Thoracic aorta (tissue), 2 donors: ENCODE data around the gene ERVH48-1. TPM values are rescaled to one million over a fixed set of nuclear protein-coding genes. Genes with fewer than 3 reads are reported as not detected.
"Not testable (repeated sequence)": the region's sequence is repeated elsewhere in the genome, so short reads cannot be mapped to it uniquely, and the experiment has no call there.

Source experiments
- ATAC-seq: fragments of 150-250 bp; one replicate; pipeline ENCODE4 v1.8.0; 2017; ENCODE audit warnings: low read depth; ENCODE audit not compliant: insufficient number of reproducible peaks, low FRiP score
- DNase-seq: peaks from one replicate; pipeline ENCODE4 v3.0.0-alpha.2; 2020; ENCODE audit warnings: low spot score
- H3K27ac ChIP-seq, 2 donors: fragments of 200-600 bp; sonication (generic); 1 replicate in 1 of 2; 2 replicates in 1 of 2; pipeline ENCODE4 v1.5.1; 2016; ENCODE audit warnings: mild to moderate bottlenecking in 2 of 2, moderate library complexity in 2 of 2
- H3K27me3 ChIP-seq: fragments of 200-600 bp; sonication (generic); replicated peaks from 2 replicates; pipeline ENCODE4 v1.6.0; 2016; ENCODE audit warnings: mild to moderate bottlenecking; ENCODE audit not compliant: insufficient read depth
- H3K36me3 ChIP-seq: fragments of 200-600 bp; sonication (generic); one replicate; pipeline ENCODE4 v1.5.1; 2016
- H3K4me1 ChIP-seq, 2 donors: fragments of 200-600 bp; sonication (generic); 1 replicate in 1 of 2; 2 replicates in 1 of 2; pipeline versions ENCODE4 v1.5.1 to v1.6.0; 2016; ENCODE audit warnings: low read depth in 2 of 2, mild to moderate bottlenecking in 1 of 2; ENCODE audit not compliant: control insufficient read depth in 1 of 2
- H3K4me3 ChIP-seq: fragments of 200-600 bp; sonication (generic); 2 replicates; pipeline ENCODE4 v1.5.1; 2016; ENCODE audit warnings: mild to moderate bottlenecking
- H3K9me3 ChIP-seq: fragments of 200-600 bp; sonication (generic); 2 replicates; pipeline ENCODE4 v1.5.1; 2016
- total RNA-seq, 2 donors: library from RNA; depleted of rRNA; stranded (reverse); fragments of >200 nt; gene quantifications; one replicate each; pipeline versions ENCODE4 v1.1.0 to v1.2.3, GENCODE V29; 2016
- TF ChIP-seq, protein P1 (sequence below): fragments of 200-600 bp; sonication (generic); IDR thresholded peaks from one replicate; pipeline ENCODE4 v1.5.1; 2019; ENCODE audit warnings: antibody characterized with exemption

Gene ERVH48-1
- total RNA-seq, 2 donors from 2014 or later, result not detected

DNA sequence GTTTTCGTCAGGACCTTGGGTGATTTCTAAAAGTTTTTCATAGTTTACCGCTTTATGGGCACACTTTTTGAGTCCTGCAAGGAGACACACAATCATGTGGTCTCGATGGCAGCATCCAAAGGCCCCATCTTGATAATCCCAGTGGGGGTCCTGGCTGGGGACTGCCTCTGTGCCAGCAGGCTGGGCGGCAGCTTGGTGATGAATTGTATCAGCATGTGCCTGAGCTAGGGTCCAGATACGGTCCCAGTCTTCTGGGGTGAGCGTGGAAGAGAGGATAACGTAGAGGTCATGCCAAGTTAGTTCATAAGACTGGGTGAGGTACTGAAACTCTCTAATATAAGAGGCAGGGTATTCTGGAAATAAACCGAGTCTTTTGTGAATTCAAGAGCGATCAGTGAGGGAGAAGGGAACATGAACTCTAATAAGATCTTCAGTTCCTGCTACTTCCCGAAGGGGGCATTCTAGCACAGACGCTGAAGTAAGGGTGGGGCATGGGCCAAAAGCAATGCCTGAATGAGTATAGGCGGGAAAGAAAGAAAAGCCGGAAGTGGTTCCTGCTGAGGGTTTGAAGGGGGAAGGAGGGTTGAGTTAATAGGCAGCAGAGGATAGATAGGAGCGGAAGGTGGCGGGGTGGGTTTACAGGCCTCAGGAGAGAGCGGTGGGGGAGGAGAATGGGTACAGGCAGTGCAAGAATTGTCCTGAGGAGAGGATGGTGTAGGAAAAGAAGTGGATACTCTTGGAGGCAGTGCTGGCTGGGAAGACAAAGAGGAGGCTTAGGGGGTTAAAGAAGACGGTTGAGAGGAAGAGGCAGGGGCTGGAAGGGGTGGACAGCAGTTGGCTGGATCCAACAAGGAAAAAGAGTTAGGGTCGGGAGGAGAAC lies 1.6 kb downstream of the ERVH48-1 start:
- H3K4me1 ChIP-seq, result peaks cover 0 to 4% of the 10 kb centered on the region in 2 donors
- TF ChIP-seq, protein P1, sequence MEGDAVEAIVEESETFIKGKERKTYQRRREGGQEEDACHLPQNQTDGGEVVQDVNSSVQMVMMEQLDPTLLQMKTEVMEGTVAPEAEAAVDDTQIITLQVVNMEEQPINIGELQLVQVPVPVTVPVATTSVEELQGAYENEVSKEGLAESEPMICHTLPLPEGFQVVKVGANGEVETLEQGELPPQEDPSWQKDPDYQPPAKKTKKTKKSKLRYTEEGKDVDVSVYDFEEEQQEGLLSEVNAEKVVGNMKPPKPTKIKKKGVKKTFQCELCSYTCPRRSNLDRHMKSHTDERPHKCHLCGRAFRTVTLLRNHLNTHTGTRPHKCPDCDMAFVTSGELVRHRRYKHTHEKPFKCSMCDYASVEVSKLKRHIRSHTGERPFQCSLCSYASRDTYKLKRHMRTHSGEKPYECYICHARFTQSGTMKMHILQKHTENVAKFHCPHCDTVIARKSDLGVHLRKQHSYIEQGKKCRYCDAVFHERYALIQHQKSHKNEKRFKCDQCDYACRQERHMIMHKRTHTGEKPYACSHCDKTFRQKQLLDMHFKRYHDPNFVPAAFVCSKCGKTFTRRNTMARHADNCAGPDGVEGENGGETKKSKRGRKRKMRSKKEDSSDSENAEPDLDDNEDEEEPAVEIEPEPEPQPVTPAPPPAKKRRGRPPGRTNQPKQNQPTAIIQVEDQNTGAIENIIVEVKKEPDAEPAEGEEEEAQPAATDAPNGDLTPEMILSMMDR, result peak; percentile 78
- H3K36me3 ChIP-seq, result no peaks in the 10 kb centered on the region
- ATAC-seq, result peak; percentile 83
- no peaks in the 10 kb centered on the region for H3K27me3 ChIP-seq
- H3K27ac ChIP-seq, result no peak overlapping the region
- peak overlapping the region; percentile 46 for H3K4me3 ChIP-seq
- no peaks in the 10 kb centered on the region for H3K9me3 ChIP-seq
- DNase-seq, result peak; percentile 52

DNA sequence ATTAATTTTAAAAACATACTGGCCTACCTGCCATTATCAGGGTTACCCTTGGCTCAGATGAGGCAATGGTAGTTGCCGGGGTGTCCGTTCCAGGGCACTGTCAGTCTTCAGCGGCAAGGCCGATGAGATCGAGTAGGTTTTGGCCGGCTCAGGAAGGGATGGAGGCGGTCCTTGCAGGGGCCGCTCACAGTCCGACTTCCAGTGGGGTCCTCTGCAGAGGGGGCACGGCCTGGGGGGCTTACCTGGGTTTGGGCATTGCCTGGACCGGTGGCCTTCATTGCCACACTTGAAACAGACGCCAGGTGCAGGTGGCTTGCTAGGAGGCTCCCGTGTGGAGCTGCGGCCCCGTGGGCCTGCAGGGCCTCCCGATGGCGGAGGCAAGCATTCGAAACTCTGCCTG lies 2.5 kb downstream of the ERVH48-1 start:
- TF ChIP-seq, protein P1, result no peak
- H3K4me1 ChIP-seq, result peaks cover 0 to 4% of the 10 kb centered on the region in 2 donors
- H3K27me3 ChIP-seq, result no peaks in the 10 kb centered on the region
- H3K27ac ChIP-seq, result no peak overlapping the region
- DNase-seq, result no peak
- H3K9me3 ChIP-seq, result no peaks in the 10 kb centered on the region
- no peaks in the 10 kb centered on the region for H3K36me3 ChIP-seq
- H3K4me3 ChIP-seq, result no peak overlapping the region
- no peak for ATAC-seq

DNA sequence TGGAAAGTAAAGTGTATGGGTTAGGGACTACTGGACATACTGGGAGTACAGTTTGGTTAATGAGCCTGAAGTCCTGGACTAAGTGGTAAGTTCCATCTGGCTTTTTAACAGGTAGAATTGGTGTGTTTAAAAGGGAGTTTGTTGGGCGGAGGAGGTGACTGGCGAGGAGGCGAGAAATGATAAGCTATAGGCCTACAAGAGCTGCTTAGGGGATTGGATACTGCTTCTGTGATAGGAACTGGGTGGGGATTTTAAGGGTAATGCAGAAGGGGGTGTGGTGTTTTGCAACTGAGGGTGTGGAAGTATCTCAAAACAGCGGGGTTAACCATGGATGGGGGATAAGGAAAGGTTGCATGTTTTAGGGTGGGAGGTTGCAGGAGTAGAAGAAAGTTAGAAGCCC lies 3.5 kb downstream of the ERVH48-1 start:
- H3K27me3 ChIP-seq, result no peaks in the 10 kb centered on the region
- DNase-seq, result no peak
- H3K4me1 ChIP-seq, result peaks cover 0 to 4% of the 10 kb centered on the region in 2 donors
- no peaks in the 10 kb centered on the region for H3K9me3 ChIP-seq
- TF ChIP-seq, protein P1, result no peak
- no peak overlapping the region for H3K27ac ChIP-seq
- ATAC-seq, result no peak
- H3K4me3 ChIP-seq, result no peak overlapping the region
- no peaks in the 10 kb centered on the region for H3K36me3 ChIP-seq

DNA sequence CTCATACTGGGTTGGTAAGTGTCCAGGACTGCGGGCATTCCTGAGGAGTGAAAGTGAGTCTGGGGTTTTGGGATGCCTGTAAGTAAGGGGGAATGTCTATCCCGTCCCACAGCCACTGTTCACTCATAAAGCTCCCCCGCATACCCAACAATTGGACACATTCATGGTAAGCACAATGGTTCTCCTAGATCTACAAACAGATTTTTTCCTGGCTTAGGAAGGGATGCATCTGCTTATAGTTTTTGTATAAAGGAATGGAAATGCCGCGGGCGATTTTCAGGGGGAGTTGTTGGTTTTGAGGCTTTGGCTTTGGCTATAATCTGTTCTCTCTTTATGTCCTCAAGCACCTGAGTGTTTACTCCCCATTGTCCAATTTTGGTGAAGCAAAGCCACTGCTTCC lies 7.1 kb downstream of the ERVH48-1 start:
- Histone ChIP-seq H3K4me3 (no peak overlapping the region), H3K36me3 (no peaks in the 10 kb centered on the region), H3K9me3 (no peaks in the 10 kb centered on the region), H3K27ac (no peak overlapping the region), H3K4me1 (no peaks in the 10 kb centered on the region), H3K27me3 (no peaks in the 10 kb centered on the region)
- DNase-seq, result no peak
- TF ChIP-seq, protein P1, result no peak
- ATAC-seq, result no peak

DNA sequence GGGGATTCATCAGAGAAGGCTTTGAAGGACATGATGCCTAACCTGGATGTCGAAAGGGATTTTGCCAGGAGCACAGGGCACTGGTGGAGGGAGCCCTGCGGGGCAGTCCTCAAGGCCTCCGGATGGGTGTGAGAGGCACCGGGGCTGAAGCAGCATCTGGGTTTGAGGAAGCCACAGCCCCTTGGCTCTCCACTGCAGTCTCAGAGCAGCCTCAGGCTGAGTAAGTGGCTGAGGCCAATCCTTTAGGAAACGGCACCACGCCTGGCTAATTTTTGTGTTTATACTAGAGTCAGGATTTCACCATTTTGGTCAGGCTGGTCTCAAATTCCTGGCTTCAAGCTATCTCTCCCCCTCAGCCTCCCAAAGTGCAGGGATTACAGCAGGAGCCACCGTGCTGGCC lies 12.0 kb downstream of the ERVH48-1 start:
- Histone ChIP-seq H3K9me3 (no peaks in the 10 kb centered on the region), H3K4me1 (no peaks in the 10 kb centered on the region), H3K27ac (no peak overlapping the region), H3K27me3 (no peaks in the 10 kb centered on the region), H3K36me3 (peaks cover 23% of the 10 kb centered on the region), H3K4me3 (no peak overlapping the region)
- TF ChIP-seq, protein P1, result no peak
- DNase-seq (no peak), ATAC-seq (no peak)

DNA sequence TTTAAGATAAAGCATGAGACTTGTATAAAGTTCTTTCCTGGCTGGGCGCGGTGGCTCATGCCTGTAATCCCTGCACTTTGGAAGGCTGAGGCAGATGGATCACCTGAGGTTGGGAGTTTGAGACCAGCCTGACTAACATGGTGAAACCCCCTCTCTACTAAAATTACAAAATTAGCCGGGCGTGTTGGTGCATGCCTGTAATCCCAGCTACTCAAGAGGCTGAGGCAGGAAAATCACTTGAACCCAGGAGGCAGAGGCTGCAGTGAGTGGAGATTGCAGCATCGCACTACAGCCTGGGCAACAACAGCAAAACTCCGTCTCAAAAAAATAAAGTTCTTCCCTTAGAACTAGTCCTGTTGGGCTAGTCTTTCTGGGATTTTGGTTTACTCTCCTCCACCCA lies 13.5 kb downstream of the ERVH48-1 start:
- not testable (repeated sequence) for H3K9me3 ChIP-seq, ATAC-seq, H3K27ac ChIP-seq, H3K4me3 ChIP-seq, DNase-seq, H3K27me3 ChIP-seq, H3K4me1 ChIP-seq
- H3K36me3 ChIP-seq, result peaks cover 26% of the 10 kb centered on the region

DNA sequence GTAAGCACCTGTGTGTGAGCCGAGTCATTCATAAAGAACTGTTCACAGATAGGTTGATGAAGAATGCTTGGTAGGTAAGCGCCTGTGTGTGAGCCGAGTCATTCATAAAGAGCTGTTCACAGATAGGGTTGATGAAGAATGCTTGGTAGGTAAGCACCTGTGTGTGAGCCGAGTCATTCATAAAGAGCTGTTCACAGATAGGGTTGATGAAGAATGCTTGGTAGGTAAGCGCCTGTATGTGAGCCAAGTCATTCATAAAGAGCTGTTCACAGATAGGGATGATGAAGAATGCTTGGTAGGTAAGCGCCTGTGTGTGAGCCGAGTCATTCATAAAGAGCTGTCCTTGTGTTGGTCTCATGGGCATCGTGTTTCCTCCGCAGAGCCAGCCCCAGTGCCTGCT lies 16.9 kb downstream of the ERVH48-1 start:
- not testable (repeated sequence) for DNase-seq, H3K4me3 ChIP-seq, H3K27me3 ChIP-seq, H3K27ac ChIP-seq, H3K9me3 ChIP-seq, H3K4me1 ChIP-seq, ATAC-seq
- H3K36me3 ChIP-seq, result peaks cover 51% of the 10 kb centered on the region
